GM10266 (cell line): ENCODE data around the gene TMEM225B.

Source experiments
- DNase-seq: peaks from one replicate; pipeline ENCODE4 v3.0.0; 2012; ENCODE audit errors: extremely low spot score
- TF ChIP-seq, protein P1 (sequence below): IDR thresholded peaks from 2 replicates; pipeline ENCODE4 v1.5.1; 2012; ENCODE audit warnings: mild to moderate bottlenecking, low read depth; ENCODE audit not compliant: control insufficient read depth, insufficient read depth; ENCODE audit errors: missing control alignments

TMEM225B gene

DNA sequence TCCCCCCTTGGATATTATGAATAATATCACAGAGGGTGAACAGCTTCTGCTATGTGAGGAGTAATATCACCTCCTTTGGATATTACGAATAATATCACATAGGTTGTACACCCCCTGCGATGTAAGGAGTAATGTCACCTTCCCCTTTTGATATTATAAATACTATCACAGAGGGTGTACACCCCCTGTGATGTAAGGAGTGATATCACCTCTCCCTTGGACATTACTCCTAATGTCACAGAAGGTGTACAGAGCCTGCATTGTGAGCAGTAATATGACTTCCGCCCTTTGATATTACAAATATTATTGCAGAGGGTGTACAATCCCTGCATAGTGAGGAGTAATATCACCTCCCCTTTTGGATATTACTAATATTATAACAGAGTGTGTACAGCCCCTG, 9.2 kb upstream of the TMEM225B start:
- DNase-seq = no peak
- TF ChIP-seq, protein P1, sequence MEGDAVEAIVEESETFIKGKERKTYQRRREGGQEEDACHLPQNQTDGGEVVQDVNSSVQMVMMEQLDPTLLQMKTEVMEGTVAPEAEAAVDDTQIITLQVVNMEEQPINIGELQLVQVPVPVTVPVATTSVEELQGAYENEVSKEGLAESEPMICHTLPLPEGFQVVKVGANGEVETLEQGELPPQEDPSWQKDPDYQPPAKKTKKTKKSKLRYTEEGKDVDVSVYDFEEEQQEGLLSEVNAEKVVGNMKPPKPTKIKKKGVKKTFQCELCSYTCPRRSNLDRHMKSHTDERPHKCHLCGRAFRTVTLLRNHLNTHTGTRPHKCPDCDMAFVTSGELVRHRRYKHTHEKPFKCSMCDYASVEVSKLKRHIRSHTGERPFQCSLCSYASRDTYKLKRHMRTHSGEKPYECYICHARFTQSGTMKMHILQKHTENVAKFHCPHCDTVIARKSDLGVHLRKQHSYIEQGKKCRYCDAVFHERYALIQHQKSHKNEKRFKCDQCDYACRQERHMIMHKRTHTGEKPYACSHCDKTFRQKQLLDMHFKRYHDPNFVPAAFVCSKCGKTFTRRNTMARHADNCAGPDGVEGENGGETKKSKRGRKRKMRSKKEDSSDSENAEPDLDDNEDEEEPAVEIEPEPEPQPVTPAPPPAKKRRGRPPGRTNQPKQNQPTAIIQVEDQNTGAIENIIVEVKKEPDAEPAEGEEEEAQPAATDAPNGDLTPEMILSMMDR = no peak

DNA sequence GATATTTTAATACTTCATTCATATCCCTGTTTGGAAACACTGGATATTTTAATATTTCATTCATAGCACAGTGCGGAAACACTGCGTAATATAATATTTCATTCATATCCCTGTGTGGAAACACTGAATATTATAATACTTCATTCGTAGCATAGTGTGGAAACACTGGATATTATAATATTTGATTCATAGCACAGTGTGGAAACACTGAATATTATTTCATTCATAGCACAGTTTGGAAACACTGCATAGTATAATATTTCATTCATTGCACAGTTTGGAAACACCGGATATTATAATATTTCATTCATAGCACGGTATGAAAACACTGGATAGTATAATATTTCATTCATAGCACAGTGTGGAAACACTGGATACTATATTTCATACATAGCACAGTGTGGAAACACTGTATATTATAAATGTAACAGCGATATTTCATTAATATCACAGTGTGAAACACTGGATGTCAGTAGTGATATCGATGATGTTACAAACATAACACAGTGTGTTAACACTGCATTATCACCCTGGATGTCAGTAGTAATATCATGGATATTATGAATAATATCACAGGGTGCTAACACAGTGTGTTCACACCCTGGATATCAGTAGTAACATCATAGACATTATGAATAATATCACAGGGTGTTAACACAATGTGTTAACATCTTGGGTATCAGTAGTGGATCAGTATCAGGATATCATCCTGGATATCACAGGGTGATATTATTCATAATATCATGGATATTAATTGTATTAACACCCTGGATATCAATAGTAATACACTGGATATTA, 2.9 kb upstream of the TMEM225B start:
- DNase-seq = no peak
- TF ChIP-seq, protein P1 = no peak

DNA sequence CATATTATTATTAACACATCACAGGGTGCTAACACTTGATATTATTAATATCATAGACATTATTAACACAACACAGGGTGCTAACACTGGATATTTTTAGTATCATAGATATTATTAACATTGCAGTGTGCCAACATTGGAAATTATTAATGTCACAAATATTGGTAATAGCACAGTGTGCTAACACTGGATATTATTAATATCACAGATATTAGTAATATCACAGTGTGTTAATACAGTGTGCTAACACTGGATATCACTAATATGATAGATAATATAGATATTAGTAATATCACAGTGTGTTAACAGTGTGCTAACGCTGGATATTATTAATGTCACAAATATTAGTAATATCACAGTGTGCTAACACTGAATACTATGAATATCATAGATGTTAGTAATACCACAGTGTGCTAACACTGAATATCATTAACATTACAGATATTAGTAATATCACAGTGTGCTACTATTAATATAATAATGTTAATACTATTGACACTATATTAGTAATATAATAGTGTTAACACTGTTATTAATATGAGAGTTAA, 1.6 kb upstream of the TMEM225B start:
- DNase-seq = no peak
- TF ChIP-seq, protein P1 = no peak

DNA sequence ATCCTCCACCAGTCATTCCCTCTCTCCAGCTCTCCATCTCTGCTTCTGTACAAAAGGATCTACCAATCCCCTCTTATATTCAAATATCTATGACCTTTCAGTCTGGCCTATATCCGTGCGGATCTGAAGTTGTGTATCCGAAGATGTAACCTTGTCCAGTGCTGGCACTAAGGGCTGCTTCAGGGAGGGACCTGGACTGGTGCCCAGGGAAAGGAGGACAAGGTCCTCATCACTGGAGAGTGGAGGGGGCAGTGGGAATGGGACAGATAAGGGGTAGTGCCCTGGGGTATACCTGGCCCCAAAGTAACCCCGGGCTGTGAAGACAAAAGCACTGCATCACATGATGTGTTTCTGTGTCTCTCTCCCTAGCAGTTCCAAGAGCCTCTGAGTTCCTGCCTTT, 1.8 kb downstream of the TMEM225B start:
- no peak for DNase-seq
- TF ChIP-seq, protein P1 = no peak

DNA sequence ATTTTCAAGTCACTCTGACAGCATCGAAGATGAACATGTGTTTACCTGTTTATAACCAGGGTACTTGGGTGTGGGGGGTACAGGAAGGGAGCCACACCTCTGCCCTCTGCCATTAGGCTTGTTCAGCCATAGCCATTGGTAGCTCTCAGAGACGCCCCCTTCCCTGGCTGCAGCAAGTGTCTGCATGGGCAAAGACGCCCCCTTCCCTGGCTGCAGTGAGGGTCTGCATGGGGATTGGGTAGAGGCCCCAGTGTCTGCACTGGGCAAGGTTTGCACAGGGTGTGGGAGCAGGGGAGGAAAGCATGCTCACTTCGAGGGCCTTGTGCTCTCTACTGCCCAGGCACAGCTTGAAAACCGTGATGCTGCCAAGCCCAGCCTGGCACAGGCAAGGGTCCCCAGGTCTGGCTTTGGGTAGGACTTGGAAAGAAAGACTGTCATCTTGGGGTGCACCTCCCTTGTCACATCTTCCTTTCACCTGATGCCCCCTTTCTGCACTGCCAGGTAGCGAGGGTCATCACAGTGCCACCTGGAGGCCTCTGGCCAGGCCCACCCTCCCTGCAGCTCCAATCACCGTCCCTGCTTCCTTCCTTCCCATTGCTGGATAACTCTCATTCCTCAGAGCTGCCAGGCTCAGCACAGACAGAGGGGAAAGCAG, 3.7 kb downstream of the TMEM225B start:
- DNase-seq = no peak

DNA sequence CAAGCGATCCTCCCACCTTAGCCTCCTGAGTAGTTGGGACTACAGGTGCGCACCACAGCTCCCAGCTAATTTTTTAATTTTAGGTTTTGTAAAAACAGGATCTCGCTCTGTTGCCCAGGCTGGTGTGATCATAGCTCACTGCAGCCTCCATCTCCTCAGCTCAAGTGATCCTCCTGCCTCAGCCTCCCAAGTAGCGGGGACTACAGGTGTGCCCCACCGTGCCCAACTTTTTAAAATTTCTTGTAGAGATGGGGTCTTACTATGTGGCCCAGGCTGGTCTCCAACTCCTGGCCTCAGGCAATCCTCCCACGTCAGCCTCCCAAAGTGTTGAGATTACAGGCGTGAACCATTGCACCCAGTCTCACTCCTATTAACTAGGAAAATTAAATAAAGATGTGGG, 7.5 kb downstream of the TMEM225B start:
- DNase-seq = no peak
- TF ChIP-seq, protein P1 = no peak

More for the DNA sequence above, 3.7 kb downstream of the TMEM225B start:
- TF ChIP-seq, protein P1 = no peak

DNA sequence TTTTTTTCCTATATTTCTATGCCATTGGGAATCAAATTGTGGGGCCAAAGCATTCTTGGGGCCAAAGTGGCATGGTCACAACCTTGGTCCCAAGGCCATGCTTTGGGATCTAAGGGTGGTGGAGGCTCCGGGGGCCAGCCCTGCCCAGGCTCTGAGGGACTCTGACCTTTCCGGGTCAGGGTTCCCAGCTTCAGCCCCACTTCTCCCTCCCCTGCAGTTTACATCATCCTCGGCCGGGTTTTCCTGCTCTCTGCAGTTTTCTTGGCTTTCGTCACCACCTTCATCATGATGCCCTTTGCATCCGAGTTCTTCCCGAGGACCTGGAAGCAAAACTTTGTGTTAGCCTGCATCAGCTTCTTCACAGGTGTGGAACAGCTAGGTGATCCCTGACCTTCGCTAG, 8.5 kb downstream of the TMEM225B start:
- TF ChIP-seq, protein P1 = no peak
- DNase-seq = no peak
